H1 (cell line): Measurements from ENCODE around the gene WDFY4. TPM values are rescaled to one million over a fixed set of nuclear protein-coding genes. Genes with fewer than 3 reads are reported as not detected.

ENCODE experiments used
- FOSL1 ChIP-seq: IDR thresholded peaks from 2 replicates; pipeline ENCODE4 v1.6.1; 2011; ENCODE audit warnings: mild to moderate bottlenecking, low read depth, low read length, moderate library complexity; ENCODE audit not compliant: insufficient read depth
- GTF2F1 ChIP-seq: IDR thresholded peaks from 2 replicates; pipeline ENCODE4 v1.6.1; 2012; ENCODE audit warnings: low read depth, low read length, improper control_type of control experiment, borderline replicate concordance
- KDM5A ChIP-seq: fragments of 200-600 bp; IDR thresholded peaks from 2 replicates; pipeline ENCODE4 v1.7.1; 2012; ENCODE audit warnings: mild to moderate bottlenecking, low read length, inconsistent platforms, mixed read lengths
- RFX5 ChIP-seq: IDR thresholded peaks from 2 replicates; pipeline ENCODE4 v1.6.1; 2011; ENCODE audit warnings: low read depth, low read length, improper control_type of control experiment, borderline replicate concordance
- SIX5 ChIP-seq: IDR thresholded peaks from 2 replicates; pipeline ENCODE4 v1.6.1; 2011; ENCODE audit warnings: mild to moderate bottlenecking, low read depth, low read length
- YY1 ChIP-seq: IDR thresholded peaks from 2 replicates; pipeline ENCODE4 v1.6.1; 2011; ENCODE audit warnings: low read depth, mild to moderate bottlenecking, low read length
- polyA plus RNA-seq, 7 experiments: library from polyadenylated mRNA; depleted of rRNA in 3 of 7; stranded (reverse) in 5 of 7; unstranded in 2 of 7; fragments of >200 nt in 5 of 7; fragments of 200-250 nt in 2 of 7; gene quantifications; 1 replicate in 5 of 7; 2 replicates in 1 of 7; 4 replicates in 1 of 7; pipeline versions ENCODE4 v1.2.1 to v1.2.3, GENCODE V29; 2011 to 2013; ENCODE audit warnings: missing spikeins in 2 of 7, mixed read lengths in 2 of 7
- total RNA-seq: library from RNA; stranded (reverse); fragmentation: NEBNext Ultra II Directional; extraction: Animal tissue kit (Norgen Biotek cat#: 25700); gene quantifications from 2 replicates; pipeline ENCODE4 v1.2.1, GENCODE V29; 2021

WDFY4 gene
- total and polyA plus RNA-seq, 2 of the 8 experiments (the other 6 are each of a cell fraction or from before 2014, with no cell fraction given), result not detected

DNA sequence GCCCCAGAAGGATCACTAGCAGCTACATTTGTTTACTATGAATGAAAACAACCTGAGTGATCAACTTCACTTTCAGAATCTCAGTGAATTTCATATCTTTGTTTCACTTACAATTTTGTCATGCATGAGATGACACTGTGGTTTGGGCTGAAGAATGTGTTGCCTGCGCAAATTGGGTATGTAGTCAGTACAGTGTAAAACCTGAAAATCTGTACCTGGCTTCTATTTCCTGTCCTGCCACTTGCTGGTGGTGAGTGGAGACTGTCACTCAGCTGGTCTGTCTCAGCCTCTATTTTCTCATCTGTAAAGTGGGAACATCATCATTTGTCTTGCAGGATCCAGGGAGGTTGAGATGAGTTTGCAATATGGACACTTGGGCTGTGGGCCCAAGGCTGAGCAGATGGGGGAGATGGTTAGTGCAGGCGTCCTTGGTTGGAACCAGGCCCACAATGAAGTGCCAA lies 118.0 kb downstream of the WDFY4 start (continued):
- TF ChIP-seq FOSL1 (no peak), GTF2F1 (no peak), RFX5 (no peak), KDM5A (no peak), YY1 (no peak), SIX5 (no peak)
